Gastrocnemius medialis (tissue), 4 donors: ENCODE results near the gene HRH4.

ENCODE experiments used
- POLR2A ChIP-seq, 2 donors: fragments of 450-650 bp; IDR thresholded peaks; one replicate each; pipeline ENCODE4 v1.6.1; 2017; ENCODE audit warnings: antibody characterized with exemption in 2 of 2, mild to moderate bottlenecking in 2 of 2, moderate library complexity in 2 of 2
- TF ChIP-seq, protein P1 (sequence below), 5 experiments: fragments of 450-650 bp in 3 of 5; fragments of 200-600 bp in 2 of 5; sonication (generic) in 2 of 5; IDR thresholded peaks in 4 of 5; conservative IDR thresholded peaks in 1 of 5; 1 replicate in 4 of 5; 2 replicates in 1 of 5; pipeline ENCODE4 v1.5.1; 2016 to 2019; ENCODE audit warnings: antibody characterized with exemption in 5 of 5, mild to moderate bottlenecking in 3 of 5, moderate library complexity in 3 of 5

GRCh38 chr18:24426398-24427294 lies 33.8 kb upstream of the HRH4 start, which contains the start of gene IMPACT:
- TF ChIP-seq, protein P1, sequence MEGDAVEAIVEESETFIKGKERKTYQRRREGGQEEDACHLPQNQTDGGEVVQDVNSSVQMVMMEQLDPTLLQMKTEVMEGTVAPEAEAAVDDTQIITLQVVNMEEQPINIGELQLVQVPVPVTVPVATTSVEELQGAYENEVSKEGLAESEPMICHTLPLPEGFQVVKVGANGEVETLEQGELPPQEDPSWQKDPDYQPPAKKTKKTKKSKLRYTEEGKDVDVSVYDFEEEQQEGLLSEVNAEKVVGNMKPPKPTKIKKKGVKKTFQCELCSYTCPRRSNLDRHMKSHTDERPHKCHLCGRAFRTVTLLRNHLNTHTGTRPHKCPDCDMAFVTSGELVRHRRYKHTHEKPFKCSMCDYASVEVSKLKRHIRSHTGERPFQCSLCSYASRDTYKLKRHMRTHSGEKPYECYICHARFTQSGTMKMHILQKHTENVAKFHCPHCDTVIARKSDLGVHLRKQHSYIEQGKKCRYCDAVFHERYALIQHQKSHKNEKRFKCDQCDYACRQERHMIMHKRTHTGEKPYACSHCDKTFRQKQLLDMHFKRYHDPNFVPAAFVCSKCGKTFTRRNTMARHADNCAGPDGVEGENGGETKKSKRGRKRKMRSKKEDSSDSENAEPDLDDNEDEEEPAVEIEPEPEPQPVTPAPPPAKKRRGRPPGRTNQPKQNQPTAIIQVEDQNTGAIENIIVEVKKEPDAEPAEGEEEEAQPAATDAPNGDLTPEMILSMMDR (IDR thresholded peaks at IDR 0.05 in 4 of 5, conservative IDR thresholded peaks at IDR 0.05 in 1 of 5), result no peak
- TF ChIP-seq POLR2A (IDR thresholded peaks at IDR 0.05), result peak; percentile 30
